Hepatocyte (in vitro differentiated cells): ENCODE data around the gene ZHX3.

Experiments
- CTCF ChIP-seq: fragments of 200-600 bp; sonication (generic); IDR thresholded peaks from 2 replicates; pipeline ENCODE4 v1.5.1; 2016; ENCODE audit warnings: antibody characterized with exemption, mild to moderate bottlenecking; ENCODE audit not compliant: poor library complexity
- EZH2 ChIP-seq: fragments of 200-600 bp; sonication (generic); IDR thresholded peaks from 2 replicates; pipeline ENCODE4 v1.6.1; 2016; ENCODE audit warnings: antibody characterized with exemption, mild to moderate bottlenecking, borderline replicate concordance
- EZH2phosphoT487 ChIP-seq: fragments of 200-600 bp; sonication (generic); IDR thresholded peaks from one replicate; pipeline ENCODE4 v1.6.1; 2018; ENCODE audit warnings: antibody characterized with exemption, mild to moderate bottlenecking, low read depth, moderate library complexity; ENCODE audit not compliant: unreplicated experiment, severe bottlenecking

- TF ChIP-seq CTCF (no peak), EZH2phosphoT487 (no peak), EZH2 (no peak)
Measured at GRCh38 chr20:41147767-41148191, 169.8 kb downstream of the ZHX3 start.
